ENCODE results near the gene NAPB. TPM values are rescaled to one million over a fixed set of nuclear protein-coding genes. Genes with fewer than 3 reads are reported as not detected.

NAPB gene
- total RNA-seq, 2 experiments from 2014 or later: 18.1 to 20.7 TPM

GRCh38 chr20:23449421-23449820 lies 28.1 kb upstream of the NAPB start:
- Mint-ChIP-seq H3K36me3 (no peaks in the 10 kb centered on the region), H3K4me1 (peaks cover 16% of the 10 kb centered on the region), H3K27ac (peak overlapping the region; percentile 55), H3K4me3 (peak overlapping the region; percentile 56), H3K27me3 (peaks cover 4% of the 10 kb centered on the region), H3K9me3 (no peaks in the 10 kb centered on the region)
- POLR2A ChIA-PET: no interaction called here
- DNase-seq (no peak), ATAC-seq (ENCODE audit: low read depth) (peak; percentile 90)

- POLR2A ChIA-PET: no interaction called here
Observed at GRCh38 chr20:23448167-23448566, 26.9 kb upstream of the NAPB start.

GRCh38 chr20:23446505-23446904 lies 25.2 kb upstream of the NAPB start:
- Mint-ChIP-seq H3K27ac (no peak overlapping the region), H3K4me3 (no peak overlapping the region), H3K9me3 (no peaks in the 10 kb centered on the region), H3K4me1 (peaks cover 17% of the 10 kb centered on the region), H3K27me3 (peaks cover 6% of the 10 kb centered on the region), H3K36me3 (no peaks in the 10 kb centered on the region)
- POLR2A ChIA-PET: interaction anchor here (0.6 to 0.7 kb wide), 2 partner anchors 97 to 178 kb away, joined by 3 read pairs; no protein-coding TSS in a partner anchor
- ATAC-seq (ENCODE audit: low read depth): no peak
- DNase-seq: no peak

More at GRCh38 chr20:23448167-23448566, 26.9 kb upstream of the NAPB start:
- peaks cover 4% of the 10 kb centered on the region for H3K27me3 Mint-ChIP-seq
- no peak for ATAC-seq (ENCODE audit: low read depth)
- H3K4me3 Mint-ChIP-seq: no peak overlapping the region
- DNase-seq: no peak
- no peak overlapping the region for H3K27ac Mint-ChIP-seq
- H3K4me1 Mint-ChIP-seq: peaks cover 16% of the 10 kb centered on the region
- H3K36me3 Mint-ChIP-seq: no peaks in the 10 kb centered on the region
- no peaks in the 10 kb centered on the region for H3K9me3 Mint-ChIP-seq

GRCh38 chr20:23445596-23446217 lies 24.4 kb upstream of the NAPB start:
- Mint-ChIP-seq H3K9me3 (no peaks in the 10 kb centered on the region), H3K36me3 (no peaks in the 10 kb centered on the region), H3K27ac (no peak overlapping the region), H3K4me3 (no peak overlapping the region), H3K27me3 (peaks cover 6% of the 10 kb centered on the region), H3K4me1 (peaks cover 17% of the 10 kb centered on the region)
- POLR2A ChIA-PET: no interaction called here
- no peak for DNase-seq
- ATAC-seq (ENCODE audit: low read depth): no peak

- Mint-ChIP-seq H3K4me3 (no peak overlapping the region), H3K9me3 (no peaks in the 10 kb centered on the region), H3K4me1 (peaks cover 14% of the 10 kb centered on the region), H3K36me3 (no peaks in the 10 kb centered on the region), H3K27ac (no peak overlapping the region), H3K27me3 (peaks cover 6% of the 10 kb centered on the region)
- POLR2A ChIA-PET: no interaction called here
- ATAC-seq (ENCODE audit: low read depth) (no peak), DNase-seq (no peak)
Observed at GRCh38 chr20:23444859-23445258, 23.6 kb upstream of the NAPB start.

- no peaks in the 10 kb centered on the region for H3K9me3 Mint-ChIP-seq
- no peaks in the 10 kb centered on the region for H3K36me3 Mint-ChIP-seq
- no peak for DNase-seq
- peaks cover 5% of the 10 kb centered on the region for H3K4me1 Mint-ChIP-seq
- no peak for ATAC-seq (ENCODE audit: low read depth)
- no peak overlapping the region for H3K27ac Mint-ChIP-seq
- peaks cover 6% of the 10 kb centered on the region for H3K27me3 Mint-ChIP-seq
- POLR2A ChIA-PET: no interaction called here
- H3K4me3 Mint-ChIP-seq: no peak overlapping the region
Observed at GRCh38 chr20:23442436-23442835, 21.1 kb upstream of the NAPB start.

GRCh38 chr20:23441850-23442313 lies 20.6 kb upstream of the NAPB start:
- H3K4me3 Mint-ChIP-seq: no peak overlapping the region
- no peaks in the 10 kb centered on the region for H3K36me3 Mint-ChIP-seq
- peak; percentile 77 for ATAC-seq (ENCODE audit: low read depth)
- POLR2A ChIA-PET: interaction anchor here (1.0 kb wide), 1 partner anchor 165 kb away, joined by 3 read pairs; no protein-coding TSS in a partner anchor
- peaks cover 5% of the 10 kb centered on the region for H3K4me1 Mint-ChIP-seq
- H3K27me3 Mint-ChIP-seq: peaks cover 6% of the 10 kb centered on the region
- no peaks in the 10 kb centered on the region for H3K9me3 Mint-ChIP-seq
- H3K27ac Mint-ChIP-seq: no peak overlapping the region
- DNase-seq: peak; percentile 56

GRCh38 chr20:23440004-23440403 lies 18.7 kb upstream of the NAPB start:
- H3K36me3 Mint-ChIP-seq: no peaks in the 10 kb centered on the region
- H3K4me1 Mint-ChIP-seq: peaks cover 2% of the 10 kb centered on the region
- H3K27ac Mint-ChIP-seq: no peak overlapping the region
- peaks cover 5% of the 10 kb centered on the region for H3K27me3 Mint-ChIP-seq
- no peaks in the 10 kb centered on the region for H3K9me3 Mint-ChIP-seq
- DNase-seq (no peak), ATAC-seq (ENCODE audit: low read depth) (no peak)
- no peak overlapping the region for H3K4me3 Mint-ChIP-seq
- POLR2A ChIA-PET: no interaction called here

GRCh38 chr20:23438661-23439060 lies 17.4 kb upstream of the NAPB start:
- Mint-ChIP-seq H3K36me3 (no peaks in the 10 kb centered on the region), H3K27ac (no peak overlapping the region), H3K4me3 (no peak overlapping the region), H3K4me1 (peaks cover 2% of the 10 kb centered on the region), H3K9me3 (no peaks in the 10 kb centered on the region), H3K27me3 (peaks cover 7% of the 10 kb centered on the region)
- DNase-seq (no peak), ATAC-seq (ENCODE audit: low read depth) (no peak)
- POLR2A ChIA-PET: no interaction called here

- Mint-ChIP-seq H3K4me3 (no peak overlapping the region), H3K27ac (no peak overlapping the region), H3K4me1 (peaks cover 2% of the 10 kb centered on the region), H3K9me3 (no peaks in the 10 kb centered on the region), H3K27me3 (peaks cover 9% of the 10 kb centered on the region), H3K36me3 (no peaks in the 10 kb centered on the region)
- ATAC-seq (ENCODE audit: low read depth): no peak
- no peak for DNase-seq
- POLR2A ChIA-PET: interaction anchor here (0.7 kb wide), 2 partner anchors 162 to 417 kb away, joined by 4 read pairs; no protein-coding TSS in a partner anchor
Observed at GRCh38 chr20:23437126-23437899, 16.0 kb upstream of the NAPB start.

GRCh38 chr20:23436681-23437080 lies 15.4 kb upstream of the NAPB start:
- Mint-ChIP-seq H3K4me1 (peaks cover under 1% of the 10 kb centered on the region), H3K36me3 (no peaks in the 10 kb centered on the region), H3K27me3 (peaks cover 8% of the 10 kb centered on the region), H3K4me3 (no peak overlapping the region), H3K27ac (no peak overlapping the region), H3K9me3 (no peaks in the 10 kb centered on the region)
- POLR2A ChIA-PET: interaction anchor here (0.7 kb wide), 2 partner anchors 163 to 416 kb away, joined by 4 read pairs; no protein-coding TSS in a partner anchor
- DNase-seq: no peak
- no peak for ATAC-seq (ENCODE audit: low read depth)

- ATAC-seq (ENCODE audit: low read depth) (no peak), DNase-seq (no peak)
- Mint-ChIP-seq H3K4me1 (no peaks in the 10 kb centered on the region), H3K4me3 (no peak overlapping the region), H3K36me3 (no peaks in the 10 kb centered on the region), H3K9me3 (no peaks in the 10 kb centered on the region), H3K27me3 (peaks cover 7% of the 10 kb centered on the region), H3K27ac (no peak overlapping the region)
- POLR2A ChIA-PET: interaction anchor here (0.7 kb wide), 1 partner anchor 415 kb away, joined by 4 read pairs; no protein-coding TSS in a partner anchor
Observed at GRCh38 chr20:23435626-23436539, 14.6 kb upstream of the NAPB start.
